HepG2 (cell line): ENCODE measurements around the gene PRDX2. TPM values are rescaled to one million over a fixed set of nuclear protein-coding genes. Genes with fewer than 3 reads are reported as not detected.
A peak's percentile ranks its signal among the peaks of the same experiment; 100 is the strongest.

Experiments used
- ARNTL ChIP-seq: sonication (generic); formaldehyde crosslinking; IDR thresholded peaks from 2 replicates; pipeline ENCODE4 v1.4.0; 2020; ENCODE audit warnings: mild to moderate bottlenecking, missing genetic modification reagents
- ATF1 ChIP-seq: IDR thresholded peaks from 2 replicates; pipeline ENCODE4 v1.6.1; 2016; ENCODE audit warnings: mild to moderate bottlenecking, control low read depth
- GFI1 ChIP-seq: sonication (generic); formaldehyde crosslinking; IDR thresholded peaks from 2 replicates; pipeline ENCODE4 v1.5.0; 2020; ENCODE audit warnings: missing genetic modification reagents, mild to moderate bottlenecking, borderline replicate concordance
- HHEX ChIP-seq: IDR thresholded peaks from 2 replicates; pipeline ENCODE4 v1.6.1; 2016; ENCODE audit warnings: control low read depth
- HIC2 ChIP-seq: sonication (generic); formaldehyde crosslinking; IDR thresholded peaks from 2 replicates; pipeline ENCODE4 v1.9.0; 2022; ENCODE audit warnings: low read depth, missing genetic modification reagents
- KLF13 ChIP-seq: sonication (generic); formaldehyde crosslinking; IDR thresholded peaks from 2 replicates; pipeline ENCODE4 v1.4.0; 2020; ENCODE audit warnings: mild to moderate bottlenecking, missing genetic modification reagents
- LRRFIP1 ChIP-seq: sonication (generic); formaldehyde crosslinking; conservative IDR thresholded peaks from 2 replicates; pipeline ENCODE4 v1.4.0; 2020; ENCODE audit warnings: missing genetic modification reagents
- MED1 ChIP-seq: sonication (generic); formaldehyde crosslinking; IDR thresholded peaks from 2 replicates; pipeline ENCODE4 v1.4.0; 2020; ENCODE audit warnings: missing genetic modification reagents
- MTA1 ChIP-seq: sonication (generic); formaldehyde crosslinking; IDR thresholded peaks from 2 replicates; pipeline ENCODE4 v1.4.0; 2020; ENCODE audit warnings: missing genetic modification reagents, mild to moderate bottlenecking, borderline replicate concordance
- NAIF1 ChIP-seq: sonication (generic); formaldehyde crosslinking; IDR thresholded peaks from 2 replicates; pipeline ENCODE4 v1.5.0; 2020; ENCODE audit warnings: mild to moderate bottlenecking, missing genetic modification reagents, borderline replicate concordance
- NR1H2 ChIP-seq: sonication (generic); formaldehyde crosslinking; IDR thresholded peaks from 2 replicates; pipeline ENCODE4 v1.8.1; 2022; ENCODE audit warnings: low read depth, missing genetic modification reagents, borderline replicate concordance
- NR2F6 ChIP-seq, 2 experiments: IDR thresholded peaks; 2 replicates each; pipeline ENCODE4 v1.6.1; 2016; ENCODE audit warnings: antibody characterized with exemption in 1 of 2, mild to moderate bottlenecking in 1 of 2
- PCBP1 ChIP-seq: fragments of 200-400 bp; formaldehyde crosslinking; IDR thresholded peaks from 2 replicates; pipeline ENCODE4 v1.6.1; 2017; ENCODE audit warnings: mild to moderate bottlenecking, low read depth, low read length, borderline replicate concordance
- PHF8 ChIP-seq: sonication (generic); formaldehyde crosslinking; IDR thresholded peaks from 2 replicates; pipeline ENCODE4 v1.5.0; 2020; ENCODE audit warnings: missing genetic modification reagents
- PRPF4 ChIP-seq: fragments of 200-400 bp; formaldehyde crosslinking; IDR thresholded peaks from 2 replicates; pipeline ENCODE4 v1.6.1; 2016; ENCODE audit warnings: low read length, low read depth; ENCODE audit not compliant: poor library complexity, severe bottlenecking
- RORA ChIP-seq: sonication (generic); formaldehyde crosslinking; IDR thresholded peaks from 2 replicates; pipeline ENCODE4 v1.5.0; 2020; ENCODE audit warnings: mild to moderate bottlenecking, missing genetic modification reagents, moderate library complexity
- SAP130 ChIP-seq: IDR thresholded peaks from 2 replicates; pipeline ENCODE4 v1.6.1; 2016; ENCODE audit warnings: low read depth
- SMAD1 ChIP-seq: sonication (generic); formaldehyde crosslinking; IDR thresholded peaks from 2 replicates; pipeline ENCODE4 v1.4.0; 2020; ENCODE audit warnings: missing genetic modification reagents, low read depth, mild to moderate bottlenecking, borderline replicate concordance
- SUZ12 ChIP-seq: fragments of 150-350 bp; IDR thresholded peaks from 2 replicates; pipeline ENCODE4 v1.6.1; 2014; ENCODE audit warnings: low read depth, low read length
- THRA ChIP-seq: sonication (generic); formaldehyde crosslinking; IDR thresholded peaks from 2 replicates; pipeline ENCODE4 v1.4.0; 2020; ENCODE audit warnings: missing genetic modification reagents, borderline replicate concordance
- ZNF121 ChIP-seq: sonication (generic); formaldehyde crosslinking; IDR thresholded peaks from 2 replicates; pipeline ENCODE4 v1.5.0; 2020; ENCODE audit warnings: mild to moderate bottlenecking, missing genetic modification reagents
- ZNF143 ChIP-seq: sonication (generic); formaldehyde crosslinking; IDR thresholded peaks from 2 replicates; pipeline ENCODE4 v1.4.0; 2020; ENCODE audit warnings: missing genetic modification reagents
- ZNF710 ChIP-seq: sonication (generic); formaldehyde crosslinking; IDR thresholded peaks from 2 replicates; pipeline ENCODE4 v1.5.0; 2020; ENCODE audit warnings: mild to moderate bottlenecking, missing genetic modification reagents, borderline replicate concordance
- ZNF775 ChIP-seq: sonication (generic); formaldehyde crosslinking; IDR thresholded peaks from 2 replicates; pipeline ENCODE4 v1.4.0; 2020; ENCODE audit warnings: missing genetic modification reagents, mild to moderate bottlenecking, moderate library complexity, borderline replicate concordance
- polyA plus RNA-seq, 8 experiments: library from polyadenylated mRNA; depleted of rRNA in 3 of 8; stranded (reverse) in 7 of 8; unstranded in 1 of 8; fragments of >200 nt; fragmentation: Illumina TruSeq in 4 of 8; extraction: Trizol in 4 of 8; gene quantifications; 2 replicates each; pipeline versions ENCODE4 v1.2.1 to v1.2.3, GENCODE V29; 2011 to 2016; ENCODE audit warnings: low read depth in 4 of 8, missing spikeins in 1 of 8, mixed read lengths in 1 of 8; ENCODE audit not compliant: insufficient read depth in 1 of 8
- total RNA-seq, 5 experiments: library from RNA; depleted of rRNA; stranded (reverse); fragments of >200 nt; fragmentation: Illumina TruSeq; extraction: Trizol; gene quantifications; 2 replicates each; pipeline ENCODE4 v1.2.3, GENCODE V29; 2016; ENCODE audit warnings: low read depth in 1 of 5

Gene PRDX2
- total and polyA plus RNA-seq, 2 of the 13 experiments (the other 11 are each of a cell fraction or from before 2014, with no cell fraction given) = 218 to 381 TPM

- TF ChIP-seq HIC2 (CRISPR knock-in tag) = peak; percentile 79
- TF ChIP-seq NR1H2 (CRISPR knock-in tag) = no peak
- no peak for TF ChIP-seq HHEX (CRISPR knock-in tag)
- no peak for TF ChIP-seq ZNF143
- no peak for TF ChIP-seq RORA (CRISPR knock-in tag)
- no peak for TF ChIP-seq ZNF775 (CRISPR knock-in tag)
- TF ChIP-seq SMAD1 (CRISPR knock-in tag) = no peak
- TF ChIP-seq PHF8 (CRISPR knock-in tag) = peak; percentile 33; the same call in 1 of the 2 replicates
- no peak for TF ChIP-seq SUZ12
- no peak for TF ChIP-seq ATF1 (CRISPR knock-in tag)
- no peak for TF ChIP-seq ARNTL (CRISPR knock-in tag)
- 0 out of 2 replicates have a peak, but pooled peaks have one; percentile 31 for TF ChIP-seq THRA (CRISPR knock-in tag)
- TF ChIP-seq ZNF121 (CRISPR knock-in tag) = 0 out of 2 replicates have a peak, but pooled peaks have one; percentile 8
- TF ChIP-seq NR2F6 (IDR thresholded peaks at IDR 0.05) = peak; percentile 40; the same call in 1 of the 2 replicates
- 0 out of 2 replicates have a peak, but pooled peaks have one; percentile 19 for TF ChIP-seq NR2F6 (CRISPR knock-in tag; IDR thresholded peaks at IDR 0.05)
- 0 out of 2 replicates have a peak, but pooled peaks have one; percentile 14 for TF ChIP-seq GFI1
- TF ChIP-seq LRRFIP1 (CRISPR knock-in tag) = no peak
- peak; percentile 10; the same call in 1 of the 2 replicates for TF ChIP-seq MTA1 (CRISPR knock-in tag)
- TF ChIP-seq ZNF710 (CRISPR knock-in tag) = no peak
- 0 out of 2 replicates have a peak, but pooled peaks have one; percentile 33 for TF ChIP-seq NAIF1
- TF ChIP-seq MED1 = peak; percentile 36; the same call in 1 of the 2 replicates
- no peak for TF ChIP-seq KLF13 (CRISPR knock-in tag)
- peak; percentile 48 for TF ChIP-seq PRPF4
- peak; percentile 54 for TF ChIP-seq SAP130 (CRISPR knock-in tag)
- 0 out of 2 replicates have a peak, but pooled peaks have one; percentile 49 for TF ChIP-seq PCBP1
Observed at GRCh38 chr19:12788682-12789097, 12.9 kb downstream of the PRDX2 start (continued).
